Stimulated activated naive CD8-positive, alpha-beta T cell treated with anti-CD3 and anti-CD28 coated beads, Interleukin-15, amount 100 ng/mL, for 72 hours (primary cell): ENCODE results near the gene DSCAML1.
A peak's percentile ranks its signal among the peaks of the same experiment; 100 is the strongest.

Source experiments
- ATAC-seq: fragments of 150-1000 bp; cut with Tn5 transposase; 2 replicates; pipeline ENCODE4 v1.10.0; 2021; ENCODE audit warnings: mild to moderate bottlenecking, moderate library complexity
- DNase-seq, 2 donors: peaks; one replicate each; pipeline ENCODE4 v3.0.0; 2021 to 2022
- H3K27ac Mint-ChIP-seq, 2 donors: one replicate each; pipeline ENCODE4 v1.8.0; 2022; ENCODE audit warnings: mild to moderate bottlenecking in 2 of 2, mixed read lengths in 2 of 2, moderate library complexity in 2 of 2
- H3K27me3 Mint-ChIP-seq: one replicate; pipeline ENCODE4 v1.8.0; 2022; ENCODE audit warnings: mixed read lengths
- H3K4me1 Mint-ChIP-seq: one replicate; pipeline ENCODE4 v1.8.0; 2022; ENCODE audit warnings: mild to moderate bottlenecking, mixed read lengths
- H3K4me3 Mint-ChIP-seq, 2 donors: one replicate each; pipeline ENCODE4 v1.8.0; 2022; ENCODE audit warnings: mild to moderate bottlenecking in 2 of 2, mixed read lengths in 2 of 2, moderate library complexity in 1 of 2
- H3K9me3 Mint-ChIP-seq, 2 donors: one replicate each; pipeline ENCODE4 v1.8.0; 2022; ENCODE audit warnings: mixed read lengths in 2 of 2

Gene DSCAML1

DNA sequence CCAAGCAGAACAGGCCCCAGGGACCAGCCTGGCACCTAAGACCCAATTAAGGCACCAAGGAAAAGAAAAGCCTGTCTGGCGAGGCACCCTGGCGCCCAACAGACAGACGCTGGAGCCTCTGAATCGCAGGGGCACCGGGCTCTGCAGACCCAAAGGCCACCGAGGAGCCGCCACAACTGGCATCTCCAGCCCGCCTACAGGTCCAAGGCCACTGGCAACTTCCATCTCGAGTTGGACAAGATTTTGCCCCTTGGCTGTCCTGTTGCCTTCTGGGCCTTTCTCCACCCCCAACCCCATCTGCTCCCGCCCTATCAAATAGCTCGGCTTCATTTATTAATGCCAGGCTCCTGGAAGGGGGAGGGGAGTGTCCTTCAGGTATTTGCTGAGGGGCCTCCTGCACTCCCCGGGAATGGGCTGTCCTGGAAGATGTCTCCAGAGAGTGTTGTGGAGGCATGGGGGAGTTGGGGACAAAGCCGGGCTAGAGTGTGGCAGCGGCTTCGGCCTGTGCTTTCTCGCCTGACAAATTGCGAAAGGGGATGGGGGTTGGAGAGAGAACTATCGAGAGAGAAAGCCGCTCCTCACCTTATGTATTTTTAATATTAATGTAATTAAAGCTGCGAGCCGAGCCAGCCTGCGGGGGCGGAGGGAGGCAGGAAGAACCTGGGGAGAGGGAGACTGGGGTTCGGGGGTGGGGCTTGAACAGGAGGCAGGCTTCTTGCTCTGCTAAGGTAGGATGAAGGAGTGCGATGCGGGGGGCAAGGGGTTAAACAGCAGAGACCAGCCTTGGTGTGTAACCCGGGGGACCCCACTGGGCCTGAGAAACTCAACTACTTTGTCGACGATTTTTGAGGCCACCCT, 2.0 kb downstream of the DSCAML1 start:
- Mint-ChIP-seq H3K9me3 (no peaks in the 10 kb centered on the region), H3K27me3 (peaks cover 91% of the 10 kb centered on the region), H3K4me1 (peaks cover 24% of the 10 kb centered on the region), H3K4me3 (peak overlapping the region; percentile 6 to 71), H3K27ac (no peak overlapping the region)
- no peak for DNase-seq
- ATAC-seq = no peak

DNA sequence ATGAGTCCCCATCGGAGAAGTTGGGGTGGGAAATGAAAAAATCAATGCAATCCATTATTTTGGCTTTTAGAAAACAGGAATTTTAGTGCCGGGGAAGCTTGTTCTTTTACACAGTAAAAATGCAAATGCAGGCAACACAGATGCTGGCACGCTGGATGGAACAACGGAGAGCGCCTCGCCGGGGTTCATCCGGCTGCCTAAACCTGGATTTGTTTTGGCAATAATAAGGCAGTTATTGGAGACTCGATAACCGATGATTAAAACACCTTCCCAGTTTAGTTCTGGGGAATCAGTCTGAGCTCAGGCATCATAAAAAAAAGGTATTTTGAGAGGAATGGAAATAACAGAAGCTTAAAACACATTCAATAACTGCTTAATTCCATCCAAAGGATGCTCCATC, 2.9 kb downstream of the DSCAML1 start:
- Mint-ChIP-seq H3K9me3 (no peaks in the 10 kb centered on the region), H3K4me1 (peaks cover 24% of the 10 kb centered on the region), H3K4me3 (no peak overlapping the region), H3K27me3 (peaks cover 87% of the 10 kb centered on the region), H3K27ac (no peak overlapping the region)
- no peak for DNase-seq
- ATAC-seq = no peak

DNA sequence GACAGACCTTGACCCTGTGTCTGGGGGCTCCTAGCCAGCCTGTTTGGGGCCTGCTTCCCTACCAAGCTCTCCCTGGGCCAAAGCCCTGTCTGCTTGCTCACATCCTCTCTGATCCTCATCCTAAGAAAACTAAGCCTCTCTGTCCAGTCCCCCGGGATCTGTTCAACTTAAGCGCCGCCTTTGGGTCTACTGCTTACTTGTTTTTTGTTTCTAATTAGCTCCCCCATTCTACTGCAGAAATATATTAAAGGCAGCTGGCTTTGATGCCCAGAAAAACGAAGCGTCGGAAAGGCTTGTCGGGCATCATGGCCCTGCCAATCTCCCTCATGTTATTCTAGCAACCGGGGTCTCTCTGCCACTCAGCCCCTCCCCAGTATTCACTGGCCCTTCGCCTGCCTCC, 3.4 kb downstream of the DSCAML1 start:
- DNase-seq (no peak), ATAC-seq (no peak)
- Mint-ChIP-seq H3K4me3 (no peak overlapping the region), H3K27me3 (peaks cover 82% of the 10 kb centered on the region), H3K9me3 (no peaks in the 10 kb centered on the region), H3K4me1 (peaks cover 24% of the 10 kb centered on the region), H3K27ac (no peak overlapping the region)

DNA sequence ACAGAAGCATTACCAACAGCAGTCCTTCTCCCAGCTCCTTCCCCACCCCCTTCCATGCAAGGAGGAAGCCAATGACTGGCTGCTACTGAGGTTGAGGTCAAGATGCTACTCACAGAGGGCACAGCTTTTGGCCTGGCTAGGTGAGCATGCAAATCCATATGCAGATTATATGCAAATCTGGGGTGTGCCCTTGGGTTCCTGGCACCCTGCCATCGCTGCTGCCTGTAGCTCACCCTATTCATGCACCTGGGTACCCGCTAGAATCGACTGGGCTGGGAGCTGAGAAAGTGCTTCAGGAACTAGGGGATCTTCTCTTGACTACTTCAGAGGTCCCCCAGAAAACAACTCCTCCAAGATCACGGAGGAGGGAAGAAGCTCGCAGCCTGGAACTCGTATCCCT, 4.0 kb downstream of the DSCAML1 start:
- Mint-ChIP-seq H3K27me3 (peaks cover 79% of the 10 kb centered on the region), H3K27ac (no peak overlapping the region), H3K4me3 (no peak overlapping the region), H3K9me3 (no peaks in the 10 kb centered on the region), H3K4me1 (peaks cover 24% of the 10 kb centered on the region)
- ATAC-seq (no peak), DNase-seq (no peak)

DNA sequence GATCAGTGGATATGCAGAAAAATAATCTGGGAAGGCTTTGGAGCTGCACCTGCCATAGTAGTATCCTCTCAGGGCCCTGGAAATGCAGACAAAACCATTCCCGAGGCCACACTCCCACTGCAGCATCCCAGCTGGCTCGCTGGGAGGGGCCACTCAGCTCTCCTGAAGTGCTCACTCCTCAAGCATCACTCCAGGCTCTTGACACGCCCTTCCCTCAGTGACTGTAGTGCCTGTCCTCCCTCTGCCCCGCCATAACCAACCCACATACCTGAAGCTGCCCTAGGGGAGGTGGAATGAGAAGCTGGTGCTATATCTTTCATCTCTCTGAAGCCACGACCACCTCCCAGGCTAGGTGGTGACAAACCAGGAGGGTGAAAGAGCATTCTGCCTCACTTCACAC, 4.8 kb downstream of the DSCAML1 start:
- DNase-seq = no peak
- Mint-ChIP-seq H3K9me3 (no peaks in the 10 kb centered on the region), H3K27me3 (peaks cover 76% of the 10 kb centered on the region), H3K4me1 (peaks cover 19% of the 10 kb centered on the region), H3K27ac (no peak overlapping the region), H3K4me3 (no peak overlapping the region)
- ATAC-seq = no peak

DNA sequence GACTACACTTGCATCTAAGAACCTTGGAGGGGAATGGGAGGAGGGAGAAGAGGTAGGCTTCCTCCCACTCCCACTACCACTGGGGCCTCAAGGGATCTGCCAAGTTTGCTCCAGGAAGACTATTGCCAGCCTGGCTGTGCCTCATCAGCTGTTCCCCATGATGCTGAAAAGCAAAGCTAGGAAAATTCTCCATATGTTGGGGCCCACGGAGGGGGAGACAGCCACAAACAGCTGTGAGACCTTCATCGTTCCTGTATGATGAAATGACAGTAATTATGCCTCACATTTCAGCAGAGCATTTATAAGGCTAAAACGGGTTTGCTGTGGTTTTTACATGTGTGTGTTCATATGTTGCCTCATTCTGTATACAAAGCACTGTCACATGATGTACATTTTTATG, 6.7 kb downstream of the DSCAML1 start:
- Mint-ChIP-seq H3K27ac (no peak overlapping the region), H3K4me1 (peaks cover 8% of the 10 kb centered on the region), H3K4me3 (no peak overlapping the region), H3K27me3 (peaks cover 73% of the 10 kb centered on the region), H3K9me3 (no peaks in the 10 kb centered on the region)
- ATAC-seq (no peak), DNase-seq (no peak)

DNA sequence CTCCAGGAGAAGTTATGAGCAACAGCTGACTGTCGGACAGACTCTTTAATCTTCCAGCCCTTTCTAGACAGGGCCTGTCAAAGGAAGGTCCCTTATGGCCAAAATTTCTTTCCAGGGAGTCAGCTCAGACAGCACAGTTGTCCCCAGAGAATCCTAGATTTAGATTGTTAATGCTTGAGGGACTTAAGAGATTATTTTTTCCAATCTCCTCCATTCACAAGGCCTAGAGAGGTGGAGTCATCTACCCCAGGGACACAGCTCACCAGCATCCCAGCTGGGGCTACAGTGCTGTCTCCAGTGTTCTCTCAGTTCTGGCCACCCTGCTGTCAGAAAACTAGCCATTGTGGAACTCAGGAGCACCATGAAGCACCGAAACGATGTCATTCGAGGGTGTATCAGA, 7.8 kb downstream of the DSCAML1 start:
- Mint-ChIP-seq H3K27ac (no peak overlapping the region), H3K4me1 (no peaks in the 10 kb centered on the region), H3K9me3 (no peaks in the 10 kb centered on the region), H3K4me3 (no peak overlapping the region), H3K27me3 (peaks cover 72% of the 10 kb centered on the region)
- ATAC-seq = no peak
- DNase-seq = no peak

DNA sequence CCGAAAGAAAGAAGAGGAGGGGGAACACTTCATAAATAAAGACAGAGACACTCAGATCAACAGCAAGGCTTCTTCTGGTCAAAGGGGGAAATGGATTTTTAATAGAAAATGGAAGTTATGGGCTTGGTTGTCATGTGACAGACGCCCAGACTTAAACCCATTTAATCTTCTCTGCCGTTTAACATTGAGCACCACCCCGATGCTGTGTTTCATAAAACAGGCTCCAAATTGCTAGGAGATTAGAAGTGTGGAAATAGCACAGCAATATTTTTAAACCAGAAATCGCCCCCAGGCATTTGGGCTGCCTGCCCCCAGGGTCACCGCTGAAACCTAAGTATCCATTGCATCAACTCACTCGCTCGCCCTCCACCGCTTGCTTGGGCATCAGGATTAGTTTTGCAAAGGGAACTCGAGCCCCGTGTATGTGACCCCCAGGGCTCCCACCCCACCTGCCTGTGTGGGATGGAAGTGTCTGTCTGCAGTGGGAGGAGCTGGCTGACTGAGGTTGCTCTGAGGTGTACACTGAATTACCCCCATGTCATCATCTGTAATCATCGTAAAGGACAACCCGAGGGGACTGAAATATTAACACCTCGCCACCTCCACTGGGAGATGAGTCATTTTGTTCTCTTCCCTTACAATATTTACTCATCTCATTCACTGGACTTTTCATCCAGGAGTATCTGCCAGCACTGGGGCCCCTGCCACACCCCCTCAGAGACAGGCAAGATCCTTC, 10.7 kb downstream of the DSCAML1 start:
- peaks cover 65% of the 10 kb centered on the region for H3K27me3 Mint-ChIP-seq
- H3K4me1 Mint-ChIP-seq = no peaks in the 10 kb centered on the region
- no peak overlapping the region for H3K4me3 Mint-ChIP-seq
- ATAC-seq (no peak), DNase-seq (no peak)
- H3K27ac Mint-ChIP-seq = no peak overlapping the region
- no peaks in the 10 kb centered on the region for H3K9me3 Mint-ChIP-seq

DNA sequence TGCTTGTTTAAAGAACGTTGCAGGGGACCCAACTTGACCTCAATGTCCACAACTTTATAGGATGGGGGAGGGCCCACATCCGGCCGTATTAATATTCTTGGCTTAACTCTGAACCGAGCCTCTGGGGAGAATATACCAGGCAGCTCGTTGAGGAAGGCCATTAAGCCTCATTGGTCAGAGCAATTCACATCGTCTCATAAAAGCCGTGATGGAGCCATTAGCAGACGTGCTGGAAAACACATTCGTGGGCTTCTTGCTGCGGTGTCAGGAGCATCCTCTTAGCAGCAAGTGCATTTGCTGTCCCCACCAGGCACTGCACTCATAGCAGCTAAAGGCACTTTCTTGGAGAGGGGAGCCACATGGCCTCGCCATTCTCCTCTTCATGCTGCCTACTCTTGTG, 14.9 kb downstream of the DSCAML1 start:
- ATAC-seq = no peak
- H3K27me3 Mint-ChIP-seq = peaks cover 40% of the 10 kb centered on the region

DNA sequence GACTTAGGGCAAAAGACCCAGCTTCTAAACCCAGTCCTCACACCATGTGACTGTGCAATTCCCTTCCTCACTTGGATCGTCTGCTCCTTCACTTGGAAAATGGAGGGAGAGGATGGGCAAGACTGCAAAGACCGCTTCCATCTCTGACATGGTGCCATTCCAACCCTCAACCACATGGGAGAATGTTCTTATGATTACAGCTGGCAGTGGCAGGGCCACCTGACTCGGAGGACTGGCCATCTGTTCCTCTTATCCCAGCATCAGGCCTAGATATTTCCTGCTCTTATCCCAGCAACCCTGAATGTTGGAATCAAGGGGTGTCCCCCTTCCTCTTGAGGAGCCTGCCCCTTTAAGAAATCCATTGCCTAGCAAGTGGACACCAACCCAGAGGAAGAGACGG, 15.4 kb downstream of the DSCAML1 start:
- Mint-ChIP-seq H3K27me3 (peaks cover 38% of the 10 kb centered on the region), H3K4me3 (no peak overlapping the region), H3K9me3 (no peaks in the 10 kb centered on the region), H3K4me1 (no peaks in the 10 kb centered on the region), H3K27ac (no peak overlapping the region)
- ATAC-seq = no peak
- DNase-seq = no peak

More for the DNA sequence above, 14.9 kb downstream of the DSCAML1 start:
- H3K4me1 Mint-ChIP-seq = no peaks in the 10 kb centered on the region
- DNase-seq = no peak
- H3K4me3 Mint-ChIP-seq = no peak overlapping the region
- no peaks in the 10 kb centered on the region for H3K9me3 Mint-ChIP-seq
- H3K27ac Mint-ChIP-seq = no peak overlapping the region

DNA sequence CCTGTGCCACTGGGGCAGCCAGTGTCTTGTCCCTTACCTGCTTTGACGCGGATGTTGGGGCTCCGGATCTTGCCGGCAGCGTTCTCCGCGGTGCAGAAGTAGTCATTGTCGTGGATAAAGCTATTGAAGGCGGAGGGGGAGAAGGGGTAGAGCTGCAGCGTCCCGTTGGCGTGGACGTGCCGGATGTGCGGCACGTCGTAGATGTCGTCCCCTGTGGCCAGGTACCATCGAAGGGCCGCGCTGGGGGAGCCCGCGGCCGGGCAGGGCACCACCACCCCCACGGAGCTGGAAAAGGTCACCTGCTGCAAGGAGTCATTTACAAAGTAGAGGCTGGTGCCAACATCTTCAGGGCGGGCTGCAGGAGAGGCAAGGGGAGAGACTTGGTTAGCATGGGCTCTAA, 16.6 kb downstream of the DSCAML1 start:
- H3K4me1 Mint-ChIP-seq = no peaks in the 10 kb centered on the region
- DNase-seq (no peak), ATAC-seq (no peak)
- no peak overlapping the region for H3K4me3 Mint-ChIP-seq
- H3K9me3 Mint-ChIP-seq = no peaks in the 10 kb centered on the region
- H3K27ac Mint-ChIP-seq = no peak overlapping the region
- peaks cover 26% of the 10 kb centered on the region for H3K27me3 Mint-ChIP-seq

DNA sequence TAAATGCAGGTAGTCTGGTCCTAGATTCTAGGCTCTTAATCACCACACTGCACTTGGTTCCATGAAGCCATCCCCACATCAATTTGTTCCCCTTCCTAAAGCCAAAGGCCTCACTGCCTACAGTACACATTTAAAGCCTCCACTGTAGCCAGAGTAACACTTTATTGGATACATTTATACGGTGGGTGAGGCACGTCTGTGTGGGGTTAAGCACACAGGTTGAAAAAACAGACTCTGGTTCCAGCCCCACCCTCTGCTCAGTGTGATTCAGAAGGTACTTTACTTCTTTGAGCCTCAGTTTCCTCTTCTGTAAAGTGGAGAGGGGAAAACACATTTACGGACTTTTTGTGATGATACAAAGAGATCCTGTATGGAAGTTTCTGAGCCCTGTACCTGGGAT, 22.5 kb downstream of the DSCAML1 start:
- no peaks in the 10 kb centered on the region for H3K9me3 Mint-ChIP-seq
- peaks cover 6% of the 10 kb centered on the region for H3K27me3 Mint-ChIP-seq
- DNase-seq (no peak), ATAC-seq (no peak)
- H3K4me3 Mint-ChIP-seq = no peak overlapping the region
- H3K4me1 Mint-ChIP-seq = no peaks in the 10 kb centered on the region
- no peak overlapping the region for H3K27ac Mint-ChIP-seq

DNA sequence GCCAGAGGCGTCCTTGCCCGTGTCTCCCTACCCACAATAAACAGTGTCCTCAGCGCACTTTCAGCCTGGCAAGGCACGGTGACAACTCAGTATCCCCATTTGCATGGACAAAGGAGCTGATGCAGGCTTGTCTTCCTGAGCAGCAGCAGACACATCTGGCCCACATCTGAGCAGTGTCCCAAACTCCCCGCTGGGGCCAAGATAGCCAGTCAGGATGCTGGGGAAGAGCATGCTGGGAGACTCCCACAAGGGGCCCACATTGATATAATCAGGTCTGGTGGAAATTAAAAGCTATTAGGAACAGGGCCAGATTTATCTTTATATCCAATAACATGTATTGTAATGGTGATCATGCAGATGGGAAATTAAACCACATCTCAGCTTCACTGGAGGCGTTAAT, 24.7 kb downstream of the DSCAML1 start:
- Mint-ChIP-seq H3K27ac (no peak overlapping the region), H3K27me3 (peaks cover 6% of the 10 kb centered on the region), H3K4me3 (no peak overlapping the region), H3K9me3 (no peaks in the 10 kb centered on the region), H3K4me1 (no peaks in the 10 kb centered on the region)
- DNase-seq (no peak), ATAC-seq (no peak)

DNA sequence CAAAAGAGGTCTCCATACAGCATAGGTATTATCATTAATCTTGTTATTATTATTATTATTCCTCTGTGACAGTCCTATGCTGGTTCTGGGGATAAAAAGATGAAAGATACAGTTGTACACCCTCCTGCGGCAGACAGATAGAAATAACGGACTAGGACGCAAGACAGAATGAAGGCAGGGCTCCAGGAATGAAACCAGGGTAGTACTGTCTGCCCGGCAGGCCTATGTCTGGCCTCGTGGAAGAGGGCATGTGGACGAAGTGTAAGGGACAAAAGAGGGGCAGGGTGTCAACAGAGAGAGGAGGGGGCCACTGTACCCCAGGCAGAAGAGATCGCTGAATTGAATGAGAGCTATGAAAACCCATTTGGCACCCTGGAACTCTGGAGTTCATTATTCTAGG, 25.2 kb downstream of the DSCAML1 start:
- no peaks in the 10 kb centered on the region for H3K4me1 Mint-ChIP-seq
- H3K27me3 Mint-ChIP-seq = peaks cover 6% of the 10 kb centered on the region
- H3K4me3 Mint-ChIP-seq = no peak overlapping the region
- no peak overlapping the region for H3K27ac Mint-ChIP-seq
- ATAC-seq (no peak), DNase-seq (no peak)
- H3K9me3 Mint-ChIP-seq = no peaks in the 10 kb centered on the region

DNA sequence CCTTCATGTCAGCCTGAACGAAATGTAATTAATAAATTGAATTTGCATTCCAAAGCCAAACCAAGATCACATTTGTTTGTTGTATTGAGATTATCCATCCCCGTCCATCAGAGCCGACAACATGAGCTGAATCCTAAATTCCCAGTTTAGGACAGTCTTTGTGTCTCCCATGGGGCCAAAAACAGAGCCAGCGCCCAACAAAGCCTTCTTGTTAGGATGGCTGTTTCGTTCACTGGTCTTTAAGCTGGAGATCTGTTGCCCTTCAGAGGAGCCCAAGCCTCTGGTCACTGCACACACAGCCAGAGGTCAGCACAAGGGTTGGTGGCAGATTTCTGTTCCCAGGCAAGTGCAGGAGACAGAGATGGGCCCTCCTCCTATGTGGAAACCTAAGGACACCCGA, 25.8 kb downstream of the DSCAML1 start:
- Mint-ChIP-seq H3K9me3 (no peaks in the 10 kb centered on the region), H3K27ac (no peak overlapping the region), H3K4me3 (no peak overlapping the region), H3K4me1 (no peaks in the 10 kb centered on the region), H3K27me3 (peaks cover 6% of the 10 kb centered on the region)
- ATAC-seq (no peak), DNase-seq (no peak)

DNA sequence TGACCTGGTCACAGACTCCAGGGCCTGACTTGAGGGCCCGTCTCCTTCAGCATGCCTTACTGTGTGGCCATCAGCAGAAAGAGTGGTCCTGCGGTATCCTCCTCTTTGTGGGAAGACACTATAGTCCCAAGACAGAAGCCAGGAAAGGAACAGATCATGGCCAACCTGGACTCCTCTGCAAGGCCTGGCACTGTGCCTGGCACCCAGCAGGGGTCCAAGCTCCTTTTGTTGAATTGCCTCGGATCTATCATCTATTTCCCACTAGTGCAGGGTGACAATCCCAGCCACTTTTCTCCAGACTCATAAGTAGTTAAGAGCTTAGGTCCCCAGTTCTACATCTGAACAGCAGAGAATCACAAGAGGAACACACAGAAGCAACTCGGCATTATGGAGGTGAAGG, 27.0 kb downstream of the DSCAML1 start:
- Mint-ChIP-seq H3K4me1 (no peaks in the 10 kb centered on the region), H3K27ac (no peak overlapping the region), H3K27me3 (peaks cover 6% of the 10 kb centered on the region), H3K4me3 (no peak overlapping the region), H3K9me3 (no peaks in the 10 kb centered on the region)
- no peak for ATAC-seq
- DNase-seq = no peak
